ENCODE measurements around the gene CCR6. TPM values are rescaled to one million over a fixed set of nuclear protein-coding genes. Genes with fewer than 3 reads are reported as not detected.
"Not testable (repeated sequence)": the region's sequence is repeated elsewhere in the genome, so short reads cannot be mapped to it uniquely, and the experiment has no call there.

The CCR6 gene
- total and polyA plus RNA-seq, 3 experiments from 2014 or later: 3.5 to 47.3 (median 3.9) TPM

- H3K4me3 Mint-ChIP-seq; H3K27me3 ChIP-seq (ENCODE audit: insufficient read depth, low read length, poor library complexity, severe bottlenecking); H3K36me3 Mint-ChIP-seq; DNase-seq; H3K27ac ChIP-seq (ENCODE audit: low read depth, low read length); H3K4me1 ChIP-seq (ENCODE audit: insufficient read depth, low read length); POLR2A ChIA-PET; H3K9me3 Mint-ChIP-seq; CTCF ChIA-PET; H3K4me3 ChIP-seq (ENCODE audit: low read length); H3K9me3 ChIP-seq (ENCODE audit: low read length); H3K36me3 ChIP-seq (ENCODE audit: insufficient read depth, low read length); H3K4me1 Mint-ChIP-seq: not testable (repeated sequence)
- Mint-ChIP-seq H3K27ac (peak overlapping the region in 1 of 8 donors; percentile 93), H3K27me3 (peaks cover 4 to 14% of the 10 kb centered on the region in 2 donors)
Observed at GRCh38 chr6:167168296-167168695, 45.4 kb downstream of the CCR6 start.

- H3K4me3 ChIP-seq (ENCODE audit: low read length); H3K4me3 Mint-ChIP-seq; H3K9me3 Mint-ChIP-seq; H3K4me1 Mint-ChIP-seq; H3K9me3 ChIP-seq (ENCODE audit: low read length); H3K27ac Mint-ChIP-seq; H3K4me1 ChIP-seq (ENCODE audit: insufficient read depth, low read length); H3K27ac ChIP-seq (ENCODE audit: low read depth, low read length); POLR2A ChIA-PET; CTCF ChIA-PET; H3K36me3 Mint-ChIP-seq; DNase-seq; H3K36me3 ChIP-seq (ENCODE audit: insufficient read depth, low read length); H3K27me3 ChIP-seq (ENCODE audit: insufficient read depth, low read length, poor library complexity, severe bottlenecking): not testable (repeated sequence)
- H3K27me3 Mint-ChIP-seq: peaks cover 4 to 14% of the 10 kb centered on the region in 2 donors
Observed at GRCh38 chr6:167169867-167170266, 47.0 kb downstream of the CCR6 start.

- DNase-seq; H3K36me3 Mint-ChIP-seq; H3K4me1 Mint-ChIP-seq; H3K27ac ChIP-seq (ENCODE audit: low read depth, low read length); H3K27me3 ChIP-seq (ENCODE audit: insufficient read depth, low read length, poor library complexity, severe bottlenecking); H3K9me3 ChIP-seq (ENCODE audit: low read length); H3K9me3 Mint-ChIP-seq; POLR2A ChIA-PET; H3K4me3 ChIP-seq (ENCODE audit: low read length); H3K36me3 ChIP-seq (ENCODE audit: insufficient read depth, low read length); H3K4me3 Mint-ChIP-seq; H3K4me1 ChIP-seq (ENCODE audit: insufficient read depth, low read length); CTCF ChIA-PET: not testable (repeated sequence)
- H3K27ac Mint-ChIP-seq: peak overlapping the region in 1 of 8 donors; percentile 68
- peaks cover 4 to 11% of the 10 kb centered on the region in 2 donors for H3K27me3 Mint-ChIP-seq
Observed at GRCh38 chr6:167171300-167171699, 48.4 kb downstream of the CCR6 start.

GRCh38 chr6:167172011-167172410 lies 49.1 kb downstream of the CCR6 start:
- H3K36me3 Mint-ChIP-seq; H3K9me3 Mint-ChIP-seq; H3K27ac Mint-ChIP-seq; POLR2A ChIA-PET; H3K27ac ChIP-seq (ENCODE audit: low read depth, low read length); H3K36me3 ChIP-seq (ENCODE audit: insufficient read depth, low read length); H3K4me1 Mint-ChIP-seq; H3K27me3 ChIP-seq (ENCODE audit: insufficient read depth, low read length, poor library complexity, severe bottlenecking); DNase-seq; H3K4me1 ChIP-seq (ENCODE audit: insufficient read depth, low read length); H3K4me3 ChIP-seq (ENCODE audit: low read length); H3K4me3 Mint-ChIP-seq; CTCF ChIA-PET; H3K9me3 ChIP-seq (ENCODE audit: low read length): not testable (repeated sequence)
- H3K27me3 Mint-ChIP-seq: peaks cover 4 to 10% of the 10 kb centered on the region in 2 donors

- H3K36me3 Mint-ChIP-seq; POLR2A ChIA-PET; H3K36me3 ChIP-seq (ENCODE audit: insufficient read depth, low read length); H3K9me3 ChIP-seq (ENCODE audit: low read length); H3K27ac ChIP-seq (ENCODE audit: low read depth, low read length); CTCF ChIA-PET; H3K27me3 Mint-ChIP-seq; H3K4me3 Mint-ChIP-seq; H3K4me1 ChIP-seq (ENCODE audit: insufficient read depth, low read length); H3K4me3 ChIP-seq (ENCODE audit: low read length); H3K9me3 Mint-ChIP-seq; H3K4me1 Mint-ChIP-seq; DNase-seq; H3K27me3 ChIP-seq (ENCODE audit: insufficient read depth, low read length, poor library complexity, severe bottlenecking): not testable (repeated sequence)
- H3K27ac Mint-ChIP-seq: peak overlapping the region in 1 of 8 donors; percentile 46
Observed at GRCh38 chr6:167177271-167177670, 54.4 kb downstream of the CCR6 start.

GRCh38 chr6:167178896-167179655 lies 56.2 kb downstream of the CCR6 start:
- H3K36me3 ChIP-seq (ENCODE audit: insufficient read depth, low read length); H3K4me3 ChIP-seq (ENCODE audit: low read length); POLR2A ChIA-PET; DNase-seq; H3K27me3 ChIP-seq (ENCODE audit: insufficient read depth, low read length, poor library complexity, severe bottlenecking); H3K4me1 ChIP-seq (ENCODE audit: insufficient read depth, low read length); H3K4me3 Mint-ChIP-seq; H3K9me3 ChIP-seq (ENCODE audit: low read length); H3K27ac Mint-ChIP-seq; H3K9me3 Mint-ChIP-seq; CTCF ChIA-PET; H3K27ac ChIP-seq (ENCODE audit: low read depth, low read length); H3K36me3 Mint-ChIP-seq; H3K4me1 Mint-ChIP-seq; H3K27me3 Mint-ChIP-seq: not testable (repeated sequence)

- H3K27ac Mint-ChIP-seq, POLR2A ChIA-PET: not testable (repeated sequence)
Observed at GRCh38 chr6:167180086-167180485, 57.2 kb downstream of the CCR6 start.

GRCh38 chr6:167181351-167181750 lies 58.5 kb downstream of the CCR6 start:
- H3K4me1 ChIP-seq (ENCODE audit: insufficient read depth, low read length); DNase-seq; POLR2A ChIA-PET; H3K27ac ChIP-seq (ENCODE audit: low read depth, low read length); H3K36me3 ChIP-seq (ENCODE audit: insufficient read depth, low read length); H3K9me3 Mint-ChIP-seq; H3K27me3 Mint-ChIP-seq; H3K9me3 ChIP-seq (ENCODE audit: low read length); H3K4me3 ChIP-seq (ENCODE audit: low read length); H3K4me1 Mint-ChIP-seq; H3K4me3 Mint-ChIP-seq; H3K27me3 ChIP-seq (ENCODE audit: insufficient read depth, low read length, poor library complexity, severe bottlenecking); H3K27ac Mint-ChIP-seq; H3K36me3 Mint-ChIP-seq; CTCF ChIA-PET: not testable (repeated sequence)

More at GRCh38 chr6:167180086-167180485, 57.2 kb downstream of the CCR6 start:
- H3K9me3 Mint-ChIP-seq; H3K4me3 Mint-ChIP-seq; H3K4me1 ChIP-seq (ENCODE audit: insufficient read depth, low read length); DNase-seq; H3K4me3 ChIP-seq (ENCODE audit: low read length); H3K4me1 Mint-ChIP-seq; H3K36me3 Mint-ChIP-seq; H3K27me3 Mint-ChIP-seq; H3K27me3 ChIP-seq (ENCODE audit: insufficient read depth, low read length, poor library complexity, severe bottlenecking); H3K9me3 ChIP-seq (ENCODE audit: low read length); H3K27ac ChIP-seq (ENCODE audit: low read depth, low read length); CTCF ChIA-PET; H3K36me3 ChIP-seq (ENCODE audit: insufficient read depth, low read length): not testable (repeated sequence)

GRCh38 chr6:167182913-167183314 lies 60.0 kb downstream of the CCR6 start:
- H3K4me1 ChIP-seq (ENCODE audit: insufficient read depth, low read length); H3K27me3 ChIP-seq (ENCODE audit: insufficient read depth, low read length, poor library complexity, severe bottlenecking); H3K4me3 ChIP-seq (ENCODE audit: low read length); H3K4me1 Mint-ChIP-seq; CTCF ChIA-PET; H3K27ac Mint-ChIP-seq; H3K4me3 Mint-ChIP-seq; H3K36me3 Mint-ChIP-seq; H3K36me3 ChIP-seq (ENCODE audit: insufficient read depth, low read length); H3K9me3 ChIP-seq (ENCODE audit: low read length); POLR2A ChIA-PET; H3K27me3 Mint-ChIP-seq; H3K9me3 Mint-ChIP-seq; DNase-seq; H3K27ac ChIP-seq (ENCODE audit: low read depth, low read length): not testable (repeated sequence)

Data from CD8-positive, alpha-beta memory T cell (primary cell).